Mesodermal cell (in vitro differentiated cells): Measurements from ENCODE around the gene ZNF276.

Experiments used
- H3K27ac ChIP-seq: 2 replicates; pipeline ENCODE4 v1.7.0; 2013; ENCODE audit warnings: mild to moderate bottlenecking, low read depth, low read length, moderate library complexity; ENCODE audit not compliant: severe bottlenecking
- H3K36me3 ChIP-seq: 2 replicates; pipeline ENCODE4 v1.7.1; 2013; ENCODE audit warnings: mild to moderate bottlenecking, low read length, moderate library complexity; ENCODE audit not compliant: control insufficient read depth, insufficient read depth
- H3K4me1 ChIP-seq: one replicate; pipeline ENCODE4 v1.7.1; 2013; ENCODE audit warnings: mild to moderate bottlenecking, low read length; ENCODE audit not compliant: insufficient read depth, control insufficient read depth, poor library complexity, severe bottlenecking
- H3K4me3 ChIP-seq: 2 replicates; pipeline ENCODE4 v1.7.0; 2013; ENCODE audit warnings: low read length, control low read depth, mild to moderate bottlenecking; ENCODE audit not compliant: insufficient read depth, poor library complexity, severe bottlenecking; ENCODE audit errors: extremely low read depth
- H3K9me3 ChIP-seq: 2 replicates; pipeline ENCODE4 v1.7.1; 2013; ENCODE audit warnings: mild to moderate bottlenecking, low read length, moderate library complexity; ENCODE audit not compliant: control insufficient read depth
- WGBS, 2 experiments: methylation state at CpG; one replicate each; pipeline ENCODE4 v1.1.5; 2013; ENCODE audit warnings: missing lambda C conversion rate in 2 of 2; ENCODE audit not compliant: insufficient coverage in 2 of 2; 5-methylcytosine and 5-hydroxymethylcytosine counted together

Gene ZNF276

GRCh38 chr16:89706518-89707260 lies 14.6 kb upstream of the ZNF276 start:
- 93 to 97% methylated on average over 12 to 14 of the region's 14 CpGs for WGBS, 2 experiments
- H3K9me3 ChIP-seq = no peaks in the 10 kb centered on the region
- peaks cover 3% of the 10 kb centered on the region for H3K4me1 ChIP-seq
- no peak overlapping the region for H3K4me3 ChIP-seq
- H3K36me3 ChIP-seq = no peaks in the 10 kb centered on the region
- H3K27ac ChIP-seq = no peak overlapping the region

GRCh38 chr16:89707695-89708094 lies 13.6 kb upstream of the ZNF276 start:
- H3K27ac ChIP-seq = no peak overlapping the region
- no peaks in the 10 kb centered on the region for H3K36me3 ChIP-seq
- no peak overlapping the region for H3K4me3 ChIP-seq
- H3K9me3 ChIP-seq = no peaks in the 10 kb centered on the region
- WGBS, 2 experiments = 91 to 93% methylated on average over 8 to 9 of the region's 9 CpGs
- H3K4me1 ChIP-seq = no peaks in the 10 kb centered on the region

GRCh38 chr16:89708481-89708931 lies 12.8 kb upstream of the ZNF276 start:
- Histone ChIP-seq H3K36me3 (no peaks in the 10 kb centered on the region), H3K9me3 (no peaks in the 10 kb centered on the region), H3K4me1 (no peaks in the 10 kb centered on the region), H3K27ac (no peak overlapping the region), H3K4me3 (no peak overlapping the region)
- 89 to 95% methylated on average over 17 to 18 of the region's 19 CpGs for WGBS, 2 experiments

DNA sequence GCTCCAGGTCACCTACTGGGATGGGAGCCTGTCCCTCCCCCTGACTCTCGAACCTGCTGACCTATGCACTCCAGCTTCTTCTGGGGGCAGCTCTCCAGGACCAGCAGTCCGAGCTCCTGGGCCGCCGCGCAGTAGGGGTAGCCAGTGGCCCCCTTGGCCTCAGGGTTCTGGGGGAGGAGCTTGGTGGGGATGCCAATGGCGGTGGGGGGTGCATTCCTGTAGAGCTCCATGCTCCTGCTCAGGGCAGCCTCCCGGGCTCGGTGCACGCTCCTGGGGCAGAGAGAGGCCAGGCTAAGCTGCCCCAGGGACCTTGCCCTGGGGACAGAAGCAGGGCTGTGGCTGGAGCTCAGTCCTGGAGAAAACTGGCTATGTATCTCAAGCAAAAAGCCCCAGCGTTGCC lies 12.2 kb upstream of the ZNF276 start:
- Histone ChIP-seq H3K36me3 (no peaks in the 10 kb centered on the region), H3K27ac (no peak overlapping the region), H3K4me1 (no peaks in the 10 kb centered on the region), H3K9me3 (no peaks in the 10 kb centered on the region), H3K4me3 (no peak overlapping the region)
- WGBS, 2 experiments = 64 to 67% methylated on average over 6 to 10 of the region's 10 CpGs

- WGBS, 2 experiments = 87% methylated on average over 18 to 19 of the region's 19 CpGs
- Histone ChIP-seq H3K36me3 (no peaks in the 10 kb centered on the region), H3K4me3 (no peak overlapping the region), H3K9me3 (no peaks in the 10 kb centered on the region), H3K27ac (no peak overlapping the region), H3K4me1 (no peaks in the 10 kb centered on the region)
Measured at GRCh38 chr16:89709716-89710432, 11.5 kb upstream of the ZNF276 start.

DNA sequence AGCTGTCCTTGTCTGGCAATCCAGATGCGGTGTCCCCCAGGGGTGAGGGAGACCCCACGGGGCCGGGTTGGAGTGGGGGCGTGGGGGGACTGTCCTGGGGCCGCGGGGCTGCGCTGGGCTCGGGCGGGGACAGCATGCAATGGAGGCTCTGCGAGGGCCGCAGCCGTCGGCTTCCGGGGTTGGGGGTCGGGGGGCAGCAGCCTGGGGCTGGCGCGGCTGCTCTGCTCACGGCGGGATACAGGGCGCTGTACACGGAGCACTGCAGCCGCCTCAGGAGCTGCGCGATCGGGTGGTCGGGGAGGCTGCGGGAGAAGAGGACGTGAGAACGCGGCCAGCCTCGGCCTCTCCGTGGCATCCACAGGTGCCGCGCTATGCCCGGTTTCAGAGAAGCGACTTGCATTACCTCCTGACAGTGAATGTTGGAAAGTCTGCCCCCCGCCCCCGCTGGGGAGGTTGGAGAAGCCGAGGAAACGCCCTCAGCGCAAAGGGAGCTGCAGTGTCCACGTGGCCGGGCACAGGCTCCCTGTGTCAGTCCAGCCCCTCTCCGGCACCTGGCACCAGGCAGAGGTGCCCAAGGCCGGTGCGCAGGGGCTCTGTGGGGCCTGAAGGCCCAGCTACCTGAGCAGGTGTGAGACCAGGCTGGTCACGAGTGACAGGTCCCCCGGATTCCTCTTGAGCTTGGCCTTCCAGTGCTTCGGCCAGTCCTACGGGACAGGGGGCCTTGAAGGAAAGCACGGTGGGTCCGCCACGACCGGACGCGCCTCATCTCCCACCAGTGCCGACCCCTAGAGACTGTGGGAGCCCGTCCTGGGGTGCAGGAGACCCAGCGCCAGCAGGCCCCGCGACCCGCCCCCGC lies 10.4 kb upstream of the ZNF276 start:
- no peak overlapping the region for H3K4me3 ChIP-seq
- WGBS, 2 experiments = 95 to 96% methylated on average over 58 of the region's 63 CpGs
- H3K27ac ChIP-seq = no peak overlapping the region
- H3K4me1 ChIP-seq = no peaks in the 10 kb centered on the region
- no peaks in the 10 kb centered on the region for H3K36me3 ChIP-seq
- no peaks in the 10 kb centered on the region for H3K9me3 ChIP-seq

GRCh38 chr16:89711601-89712273 lies 9.6 kb upstream of the ZNF276 start:
- H3K4me3 ChIP-seq = peak overlapping the region; percentile 57
- no peaks in the 10 kb centered on the region for H3K9me3 ChIP-seq
- H3K4me1 ChIP-seq = no peaks in the 10 kb centered on the region
- no peaks in the 10 kb centered on the region for H3K36me3 ChIP-seq
- WGBS, 2 experiments = 6 to 8% methylated on average over 27 to 36 of the region's 48 CpGs
- H3K27ac ChIP-seq = no peak overlapping the region

GRCh38 chr16:89712274-89712781 lies 9.0 kb upstream of the ZNF276 start:
- no peak overlapping the region for H3K27ac ChIP-seq
- 15 to 16% methylated on average over 15 to 16 of the region's 22 CpGs for WGBS, 2 experiments
- H3K9me3 ChIP-seq = no peaks in the 10 kb centered on the region
- no peaks in the 10 kb centered on the region for H3K36me3 ChIP-seq
- peak overlapping the region; percentile 57 for H3K4me3 ChIP-seq
- H3K4me1 ChIP-seq = no peaks in the 10 kb centered on the region

- Histone ChIP-seq H3K4me3 (no peak overlapping the region), H3K27ac (no peak overlapping the region), H3K36me3 (no peaks in the 10 kb centered on the region), H3K9me3 (no peaks in the 10 kb centered on the region), H3K4me1 (peaks cover 6% of the 10 kb centered on the region)
- WGBS, 2 experiments = 93 to 94% methylated on average over 9 to 14 of the region's 15 CpGs
Measured at GRCh38 chr16:89716493-89716892, 4.8 kb upstream of the ZNF276 start.
